NCI-H2196 treated with DMSO at 0.1 percent for 48 hours (cell line): ENCODE data around the gene PRADC1.
"Not testable (repeated sequence)": the region's sequence is repeated elsewhere in the genome, so short reads cannot be mapped to it uniquely, and the experiment has no call there.

Source experiments
- DNase-seq: peaks from one replicate; lab custom pipeline; 2025; ENCODE audit not compliant: unreplicated experiment; lab: John Stamatoyannopoulos, UW

The PRADC1 gene

DNA sequence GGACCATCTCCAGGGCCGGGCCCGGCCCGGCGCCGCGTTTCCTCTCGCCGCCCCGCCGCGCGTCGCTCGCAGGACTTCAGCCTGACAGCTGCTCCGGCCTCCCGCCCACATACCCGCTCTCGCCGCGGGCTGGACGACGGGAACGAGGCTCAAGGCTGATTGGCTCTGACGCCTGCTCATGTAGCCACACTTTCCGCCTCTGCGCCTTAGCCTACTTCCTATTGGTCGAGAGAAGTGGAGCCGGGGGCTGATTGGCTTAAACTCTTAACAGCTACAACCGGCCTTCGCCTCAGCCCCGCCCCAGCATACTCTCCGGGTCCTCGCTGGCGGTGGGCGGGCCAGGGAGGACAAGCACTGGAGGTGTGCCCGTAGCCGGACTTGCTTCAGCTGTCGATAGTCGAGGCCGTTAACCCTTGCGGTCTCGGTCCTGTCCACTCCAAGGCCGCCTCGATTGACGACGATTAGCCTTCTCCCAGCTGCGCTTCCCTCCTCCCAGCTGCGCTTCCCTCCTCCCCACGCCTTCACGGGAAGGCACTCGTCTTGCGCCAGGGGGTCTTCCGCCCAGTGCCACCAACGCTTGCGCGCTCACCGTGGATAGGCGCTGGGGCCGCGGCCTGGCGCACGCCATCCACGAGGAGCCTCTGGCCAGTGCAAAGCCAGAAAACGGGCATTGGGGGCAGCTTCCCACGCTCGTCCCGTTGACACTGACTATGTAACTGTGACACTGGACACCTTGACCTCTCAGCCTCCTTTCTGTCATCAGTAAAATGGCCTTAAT, at the start of gene PRADC1:
TSS of gene PRADC1 (minus strand) at position 86 of the 778 bp plus-strand sequence. CDS start at position 7, 79 bp downstream.
- peak; percentile 91 for DNase-seq

DNA sequence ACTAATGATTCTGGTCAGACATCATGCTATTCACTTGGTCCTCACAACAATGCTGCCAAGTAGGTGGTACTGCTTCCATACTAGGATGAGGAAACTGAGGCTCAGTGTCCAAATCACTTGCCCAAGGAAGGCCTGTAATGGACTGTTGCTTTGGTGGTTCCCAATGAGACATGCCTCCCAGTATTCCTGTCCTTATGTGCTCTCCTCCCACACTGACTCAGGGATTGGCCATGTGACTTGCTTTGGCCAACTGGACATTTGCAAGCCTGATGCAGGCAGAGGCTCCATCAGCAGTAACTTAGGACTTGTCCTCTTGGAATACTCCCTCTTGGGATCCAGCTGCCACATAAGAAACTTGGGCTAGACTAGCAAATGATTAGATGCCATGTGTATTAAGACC, 48.2 kb upstream of the PRADC1 start:
- no peak for DNase-seq

DNA sequence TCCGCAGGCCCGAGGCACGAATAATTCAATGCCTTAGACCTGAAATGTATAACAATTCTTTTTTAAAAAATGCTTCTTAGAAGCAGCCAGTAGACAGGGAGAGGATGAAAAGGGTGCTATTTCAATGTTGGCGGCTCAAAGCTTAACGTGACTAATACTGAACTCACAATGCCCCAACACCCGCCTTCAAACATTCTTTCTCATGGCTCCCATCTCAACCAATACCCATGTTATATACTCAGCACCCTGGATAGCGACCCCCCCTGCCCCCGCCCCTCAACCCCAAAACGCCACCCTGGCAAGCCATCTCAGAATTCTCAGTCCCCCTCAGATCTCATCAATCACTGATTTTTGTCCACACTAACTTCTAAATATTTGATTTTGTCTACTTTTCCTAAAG, 46.8 kb upstream of the PRADC1 start:
- no peak for DNase-seq

DNA sequence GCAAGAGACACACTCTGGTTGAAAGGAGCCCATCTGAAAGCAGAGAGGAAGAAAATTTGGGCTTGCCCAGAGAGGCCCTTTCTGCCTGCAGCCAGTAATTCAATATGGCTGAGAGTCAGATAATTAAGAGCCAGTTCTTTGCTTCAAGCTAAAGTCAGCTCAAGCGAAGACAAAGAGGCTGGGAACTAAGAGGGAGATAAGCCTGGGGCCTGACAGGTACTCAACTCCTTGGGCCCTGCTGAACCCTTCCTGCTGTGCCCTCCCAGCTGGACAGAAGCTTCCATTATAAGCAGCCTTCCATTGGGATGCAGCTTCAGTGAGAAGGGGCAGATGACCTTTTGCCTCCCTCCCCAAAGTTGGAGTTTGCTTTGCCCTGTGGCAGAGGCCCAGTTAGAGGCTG, 39.2 kb upstream of the PRADC1 start:
- no peak for DNase-seq

DNA sequence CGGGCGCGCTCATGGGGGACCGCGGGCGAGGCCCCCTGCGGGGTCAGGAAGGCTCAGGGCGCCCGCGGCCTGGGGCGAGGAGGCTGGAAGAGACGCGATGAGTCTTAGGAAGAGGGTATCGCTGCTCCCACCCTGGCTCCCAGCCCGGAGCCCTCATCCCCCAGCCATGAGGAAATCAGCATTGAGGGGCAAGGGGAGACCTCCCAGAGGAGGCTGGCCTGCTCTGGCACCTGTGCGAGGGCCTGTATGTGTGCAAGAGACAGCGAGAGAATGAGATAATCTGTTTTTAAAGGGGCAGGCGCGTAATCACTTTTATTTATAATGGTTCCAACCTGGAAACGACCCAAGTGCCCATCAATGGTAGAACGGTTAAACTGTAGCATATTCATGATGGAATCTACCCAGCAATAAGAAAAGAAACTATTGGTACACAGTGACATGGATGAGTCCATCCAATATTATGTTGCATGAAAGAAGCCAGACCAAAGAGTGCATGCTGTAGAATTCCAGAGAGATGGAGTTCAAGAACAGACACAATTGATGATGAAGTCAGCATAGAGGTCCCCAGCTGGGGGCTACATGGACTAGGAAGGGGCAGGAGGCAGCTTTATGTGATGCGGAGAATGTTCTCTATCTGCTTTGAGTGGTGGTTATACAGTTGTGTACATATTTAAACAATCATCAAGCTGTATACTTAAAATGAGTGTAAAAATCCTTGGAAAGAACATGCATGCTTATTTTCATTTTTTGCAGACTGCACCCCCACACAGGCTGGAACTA, 36.8 kb upstream of the PRADC1 start:
- no peak for DNase-seq

DNA sequence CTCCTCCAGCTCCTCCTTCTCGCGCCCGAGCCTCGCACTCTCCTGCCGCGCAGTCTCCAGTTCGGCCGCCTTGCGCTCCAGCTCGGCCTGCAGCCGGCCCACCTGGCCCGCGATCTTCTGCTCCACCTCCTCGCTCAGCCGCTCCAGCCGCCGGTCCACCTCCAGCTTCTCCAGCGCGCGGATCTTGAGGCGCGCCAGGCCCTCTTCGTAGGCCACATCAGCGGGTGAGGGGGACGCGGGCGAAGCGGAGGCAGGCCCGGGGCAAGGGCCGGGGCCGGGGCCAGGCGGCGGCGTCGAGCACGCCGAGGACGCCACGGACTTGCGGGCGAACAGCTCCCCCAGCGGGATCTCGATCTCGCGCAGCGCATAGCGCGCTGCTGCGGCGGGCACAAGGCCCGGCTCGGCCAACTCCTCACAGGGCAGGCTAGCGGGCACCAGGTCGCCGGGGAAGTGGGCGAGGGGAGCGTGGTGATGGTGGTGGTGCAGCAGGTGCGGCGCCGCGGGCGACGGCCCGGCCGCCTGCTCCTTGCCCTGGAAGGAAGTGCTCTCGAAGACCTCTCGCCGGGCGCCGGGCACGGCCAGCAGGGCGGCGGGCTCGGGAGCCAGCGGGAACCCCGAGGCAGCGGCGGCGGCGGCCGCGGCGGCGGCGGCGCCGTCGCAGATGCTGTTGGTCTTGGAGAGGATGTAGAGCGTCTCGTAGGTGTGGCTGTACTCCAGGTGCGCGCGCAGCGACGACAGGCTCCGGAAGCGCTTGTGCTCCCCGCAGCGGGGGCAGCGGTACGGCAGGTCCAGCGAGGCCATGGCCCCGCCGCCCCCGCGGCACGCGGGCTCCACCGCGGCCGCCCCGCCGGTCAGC, 36.0 kb upstream of the PRADC1 start:
- peak; percentile 43 for DNase-seq

DNA sequence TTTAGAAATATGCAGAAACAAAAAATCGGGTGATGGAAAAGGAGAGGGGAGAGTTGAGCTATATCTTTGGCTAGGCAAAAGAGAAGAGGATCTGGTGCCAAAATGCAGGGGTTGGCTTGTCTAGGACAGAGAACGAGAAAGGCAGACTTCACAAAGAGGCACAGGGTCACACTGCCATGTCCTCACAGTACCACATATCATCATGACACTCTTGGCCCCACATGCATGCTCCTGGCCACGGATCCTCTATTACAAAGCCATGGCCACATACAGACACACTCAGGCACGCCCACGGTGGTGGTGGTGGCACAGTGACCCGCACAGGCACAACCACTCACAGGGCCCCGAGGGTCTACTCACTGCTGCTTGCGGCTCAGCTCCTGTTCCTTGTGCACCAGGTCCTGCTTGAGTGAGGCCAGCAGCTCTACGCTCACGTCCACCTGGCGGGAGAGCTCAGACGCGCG, 35.4 kb upstream of the PRADC1 start:
- DNase-seq: no peak

DNA sequence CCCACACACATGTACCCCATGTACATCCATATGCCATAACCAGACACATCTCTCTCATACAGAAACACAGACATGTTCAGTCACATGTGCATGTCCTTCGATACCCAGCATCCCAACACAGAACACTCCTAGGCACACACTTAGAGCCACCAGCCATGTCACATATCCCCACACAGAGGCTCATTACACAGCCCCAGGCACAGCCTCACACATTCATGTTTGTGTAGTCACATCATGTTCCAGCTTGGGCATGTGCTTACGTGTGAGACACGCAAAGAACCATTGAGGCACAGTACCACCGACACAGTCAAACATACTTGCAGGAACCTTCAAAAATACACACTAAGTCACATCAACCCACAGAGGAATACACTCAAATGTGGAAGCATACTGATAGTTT, 34.0 kb upstream of the PRADC1 start:
- DNase-seq: no peak

DNA sequence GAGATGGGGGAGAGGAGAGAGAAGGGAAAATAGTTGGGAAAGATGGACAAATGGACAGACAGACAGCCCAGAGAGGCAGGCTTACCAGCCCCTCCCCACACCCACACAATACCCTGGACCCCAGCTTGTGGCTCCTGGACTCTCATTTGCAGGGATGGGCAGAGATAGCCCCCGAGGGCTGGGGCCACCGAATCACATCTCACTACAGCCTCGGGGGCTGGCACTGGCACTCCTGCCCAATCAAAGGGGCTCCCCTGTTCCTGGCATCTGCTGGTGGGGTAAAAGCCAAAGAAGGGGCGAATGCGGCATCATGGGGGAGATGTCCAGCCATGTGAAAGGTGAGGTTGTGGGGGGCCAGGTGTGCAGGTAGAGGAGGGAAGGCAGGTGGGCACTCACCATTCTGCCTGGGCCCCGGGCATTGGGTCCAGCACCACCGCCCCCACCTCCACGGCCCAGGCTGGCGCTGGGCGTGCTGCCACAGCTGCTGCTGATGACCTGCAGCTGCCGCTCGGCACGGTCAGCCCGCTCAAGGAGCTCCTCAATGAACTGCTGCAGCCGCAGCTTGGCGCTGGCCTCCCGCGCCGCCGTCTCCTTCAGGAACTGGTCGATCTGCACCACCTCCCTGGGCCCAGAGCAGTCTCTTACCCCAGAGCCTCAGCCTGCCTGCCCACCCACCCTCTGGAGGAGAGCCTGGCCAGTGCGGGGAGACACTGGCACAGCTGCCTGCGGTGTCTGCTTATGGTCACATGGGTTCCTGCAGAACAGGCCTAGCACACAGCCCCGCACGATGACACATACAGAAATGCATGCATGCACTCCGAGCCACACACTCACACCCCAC, 33.2 kb upstream of the PRADC1 start:
- DNase-seq: no peak

DNA sequence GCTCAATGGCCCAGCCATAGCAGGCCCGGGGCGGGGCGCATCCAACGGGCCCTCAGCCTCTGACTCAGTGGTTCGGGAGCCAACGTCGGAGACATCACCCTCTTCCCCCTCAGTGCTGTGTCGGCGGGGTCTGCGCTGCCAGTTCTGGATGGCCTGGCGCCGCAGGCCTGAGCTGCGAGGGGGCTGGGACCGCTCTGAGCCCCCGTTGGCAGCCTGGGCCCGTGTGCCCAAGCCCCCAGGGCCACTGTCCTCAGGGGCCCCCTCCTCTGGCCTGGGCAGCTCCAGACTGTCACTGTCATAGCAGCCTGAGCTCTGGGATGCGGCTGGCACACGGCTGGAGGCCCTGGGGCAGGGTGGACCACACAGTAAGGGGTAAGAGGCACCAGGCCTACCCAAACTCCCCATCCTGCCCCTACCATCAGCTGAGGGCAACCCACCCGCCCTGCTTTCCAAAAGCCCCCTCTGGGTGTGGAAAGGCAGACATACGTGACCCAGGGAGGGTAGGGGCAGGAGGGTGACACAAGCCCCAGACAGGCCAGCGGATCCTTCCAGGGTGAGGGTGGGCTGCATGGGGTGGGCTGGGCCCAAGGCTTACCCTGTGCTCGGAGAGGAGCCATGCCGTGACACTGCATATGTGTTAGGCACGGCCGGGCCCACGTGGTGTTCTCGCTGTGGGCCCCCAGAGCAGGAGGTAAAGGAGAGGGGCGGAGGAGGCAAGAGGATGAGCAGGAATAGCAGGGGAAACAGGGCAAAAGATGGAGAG, 32.4 kb upstream of the PRADC1 start:
- no peak for DNase-seq

DNA sequence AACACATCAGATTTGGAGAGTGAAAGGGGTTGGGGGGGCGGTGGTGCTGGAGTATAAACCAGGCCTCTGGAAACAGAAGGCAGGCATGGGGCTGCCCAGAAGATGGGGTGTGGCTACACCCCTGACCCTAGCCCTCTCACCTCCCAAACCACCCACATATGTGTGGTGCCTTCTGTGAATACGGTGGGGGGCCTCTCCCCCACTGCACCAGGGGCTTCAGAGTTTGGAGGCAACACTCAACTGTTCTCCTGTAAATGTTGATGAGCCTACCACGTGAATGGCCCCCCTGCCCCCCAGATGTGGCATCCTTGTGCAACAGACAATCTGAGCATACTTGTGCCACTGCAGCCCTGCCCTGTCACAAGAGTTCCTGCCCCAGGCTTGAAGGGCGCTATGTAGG, 31.7 kb upstream of the PRADC1 start:
- no peak for DNase-seq

DNA sequence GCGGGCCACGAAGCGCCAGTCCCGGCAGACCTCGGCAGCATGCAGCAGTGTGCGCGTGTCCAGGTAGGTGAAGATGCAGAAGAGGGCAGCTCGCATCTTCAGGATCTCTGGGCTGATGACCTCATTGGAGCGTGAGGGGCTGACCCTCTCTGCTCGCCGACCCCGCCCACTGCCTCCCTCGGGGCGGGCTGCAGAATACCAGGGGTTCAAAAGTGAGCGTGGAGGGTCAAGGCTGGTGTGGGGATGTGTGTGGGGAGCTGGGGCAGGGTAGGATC, 31.2 kb upstream of the PRADC1 start:
- DNase-seq: no peak

DNA sequence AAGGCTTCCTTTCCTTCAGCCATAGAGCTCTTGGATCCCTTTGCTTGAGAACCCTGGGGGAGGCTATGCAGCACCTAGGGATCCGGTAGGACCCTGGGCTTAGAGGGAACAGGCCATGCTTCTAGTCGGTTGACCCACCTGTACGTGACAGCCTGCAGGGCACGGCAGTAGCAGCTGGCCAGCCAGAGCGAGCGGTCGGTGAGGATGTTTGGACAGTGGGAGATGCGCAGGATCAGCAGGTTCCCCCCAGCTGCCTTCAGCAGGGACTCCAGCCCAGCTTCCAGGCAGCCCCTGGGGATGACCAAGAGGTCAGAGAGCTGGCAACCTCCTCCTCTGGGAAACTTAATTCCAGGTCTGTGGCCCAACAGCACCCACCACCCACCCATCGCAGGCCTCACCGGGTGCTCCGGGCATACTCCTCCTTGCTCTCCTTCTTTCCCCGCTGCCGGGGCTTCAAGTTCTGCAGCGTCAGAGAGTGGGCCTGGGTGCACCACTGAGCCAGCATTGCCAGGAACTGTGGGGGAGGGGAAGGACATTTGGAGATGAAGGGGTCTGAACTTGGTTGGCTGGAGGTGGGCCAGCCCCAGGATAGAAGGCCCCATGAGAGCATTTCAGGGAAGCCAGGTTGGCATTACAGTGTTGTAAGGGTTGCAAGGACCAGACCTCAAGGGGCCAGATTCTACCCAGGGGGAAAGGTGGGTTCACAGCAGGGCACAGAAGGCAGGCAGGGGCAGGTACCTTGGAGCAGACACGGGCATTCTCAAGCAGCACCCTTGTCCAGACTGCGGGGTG, 30.7 kb upstream of the PRADC1 start:
- no peak for DNase-seq

DNA sequence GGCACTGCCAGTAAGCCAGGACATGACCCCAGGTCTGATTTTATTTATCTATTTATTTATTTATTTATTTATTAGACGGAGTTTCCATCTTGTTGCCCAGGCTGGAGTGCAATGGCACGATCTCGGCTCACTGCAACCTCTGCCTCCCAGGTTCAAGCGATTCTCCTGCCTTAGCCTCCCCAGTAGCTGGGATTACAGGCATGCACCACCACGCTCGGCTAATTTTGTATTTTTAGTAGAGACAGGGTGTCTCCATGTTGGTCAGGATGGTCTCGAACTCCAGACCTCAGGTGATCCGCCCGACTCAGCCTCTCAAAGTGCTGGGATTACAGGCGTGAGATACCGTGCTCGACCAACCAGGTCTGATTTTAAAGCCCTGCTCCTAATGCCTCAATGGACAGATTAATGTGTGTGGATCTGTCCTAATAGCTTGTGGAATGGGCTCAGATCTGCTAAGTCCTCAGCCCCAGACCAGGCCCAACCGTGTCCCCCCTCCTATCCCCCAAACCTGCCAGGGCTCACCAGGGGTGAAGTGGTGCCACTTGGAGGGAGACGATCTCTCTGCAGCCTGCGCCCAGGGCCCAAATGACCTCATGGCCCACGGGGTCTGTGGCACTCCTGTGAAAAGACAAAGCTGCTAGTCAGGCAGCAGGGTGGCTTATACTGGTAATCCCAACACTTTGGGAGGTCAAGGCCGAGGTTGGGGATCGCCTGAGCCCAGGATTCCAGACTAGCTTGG, 29.8 kb upstream of the PRADC1 start:
- not testable (repeated sequence) for DNase-seq

DNA sequence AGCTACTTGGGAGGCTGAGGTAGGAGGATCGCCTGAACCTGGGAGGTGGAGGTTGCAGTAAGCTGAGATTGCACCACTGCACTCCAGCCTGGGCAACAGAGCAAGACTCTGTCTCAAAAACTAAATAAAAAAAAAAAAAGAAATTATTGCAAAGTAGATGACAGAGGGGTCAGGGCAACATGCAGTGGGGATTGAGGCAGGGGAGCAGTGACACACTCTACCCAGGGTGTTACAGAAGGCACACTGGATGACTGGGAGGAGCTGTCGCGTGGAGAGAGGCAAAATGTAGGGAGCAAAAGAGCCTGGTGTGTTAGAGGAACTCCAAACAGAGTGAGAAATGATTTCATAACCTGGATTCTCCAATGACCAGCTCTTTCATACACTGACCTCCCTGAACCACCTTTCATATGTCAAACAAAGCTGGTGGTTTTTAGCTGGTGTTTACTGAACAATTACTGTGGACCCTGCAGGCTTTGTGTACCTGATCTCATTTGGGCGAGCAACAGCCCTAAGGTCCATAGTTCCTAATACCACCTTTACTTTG, 29.1 kb upstream of the PRADC1 start:
- DNase-seq: no peak

DNA sequence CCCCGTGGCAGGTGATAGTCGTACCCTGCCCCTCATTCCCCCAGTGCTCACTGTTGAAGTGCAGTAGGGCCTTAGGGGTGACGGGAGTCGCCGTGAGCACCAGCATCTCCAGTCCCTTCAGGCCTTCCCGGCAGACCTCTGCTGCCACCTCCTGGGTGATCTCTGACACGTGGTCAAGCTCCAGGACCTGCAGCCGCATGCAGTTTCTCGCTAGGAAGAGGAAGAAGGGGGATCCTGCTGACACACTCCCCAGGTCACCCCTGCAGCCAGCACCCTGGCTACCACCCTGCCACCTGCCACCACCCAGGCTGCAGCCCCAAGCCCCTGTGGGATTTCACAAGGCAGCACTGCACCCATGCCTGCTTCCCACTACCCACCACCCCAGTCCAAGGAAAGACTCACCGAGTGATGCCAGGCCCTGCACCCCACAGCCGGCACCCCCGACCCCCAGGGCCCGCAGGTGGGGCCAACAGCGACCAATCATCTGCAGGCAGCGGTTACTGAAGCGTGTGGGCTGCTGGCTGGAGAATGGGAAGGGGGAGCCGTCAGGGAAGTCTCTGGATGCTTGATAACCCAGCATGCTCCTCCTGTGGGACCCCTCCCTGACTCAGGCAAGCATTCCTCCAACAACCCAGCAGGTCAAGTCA, 27.4 kb upstream of the PRADC1 start:
- no peak for DNase-seq

DNA sequence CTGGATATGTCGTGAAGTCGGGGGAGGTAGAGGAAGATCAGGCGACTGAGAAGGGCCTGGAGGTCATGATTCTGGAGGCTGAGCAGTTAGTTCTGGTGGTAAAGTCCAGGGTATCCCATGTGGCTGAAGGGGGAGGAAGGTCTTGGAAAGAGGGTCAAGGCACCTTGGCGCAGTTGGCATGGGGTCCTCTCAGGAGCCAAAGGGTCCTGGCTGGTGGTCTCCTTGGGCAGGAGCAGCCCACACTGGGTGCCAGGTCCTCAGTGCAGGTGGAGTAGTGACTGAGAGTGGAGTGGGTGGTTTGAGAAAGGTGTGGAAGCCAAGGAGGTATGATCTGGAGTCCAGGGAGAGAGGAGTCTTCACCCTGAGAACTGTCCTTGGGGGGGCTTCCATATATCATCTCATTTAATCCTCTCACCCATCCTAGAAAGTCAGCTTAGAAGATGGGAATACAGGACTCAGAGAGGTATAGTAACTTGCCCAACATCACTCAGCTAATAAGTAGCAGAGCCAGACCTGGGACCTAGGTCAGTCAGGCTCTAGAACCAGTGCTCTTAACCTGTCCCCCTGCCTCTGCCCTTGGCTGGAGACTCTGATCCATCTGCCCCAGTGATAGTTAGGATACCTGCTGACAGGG, 26.8 kb upstream of the PRADC1 start:
- DNase-seq: no peak
